HG03432 (cell line): ENCODE results near the gene PRPF38A.
"Not testable (repeated sequence)": the region's sequence is repeated elsewhere in the genome, so short reads cannot be mapped to it uniquely, and the experiment has no call there.

ENCODE experiments used
- ATAC-seq: cut with Tn5 transposase; IDR thresholded peaks from one replicate; pipeline ENCODE4 v1.9.1; 2021; ENCODE audit warnings: mild to moderate bottlenecking, moderate library complexity; ENCODE audit not compliant: unreplicated experiment

Gene PRPF38A

DNA sequence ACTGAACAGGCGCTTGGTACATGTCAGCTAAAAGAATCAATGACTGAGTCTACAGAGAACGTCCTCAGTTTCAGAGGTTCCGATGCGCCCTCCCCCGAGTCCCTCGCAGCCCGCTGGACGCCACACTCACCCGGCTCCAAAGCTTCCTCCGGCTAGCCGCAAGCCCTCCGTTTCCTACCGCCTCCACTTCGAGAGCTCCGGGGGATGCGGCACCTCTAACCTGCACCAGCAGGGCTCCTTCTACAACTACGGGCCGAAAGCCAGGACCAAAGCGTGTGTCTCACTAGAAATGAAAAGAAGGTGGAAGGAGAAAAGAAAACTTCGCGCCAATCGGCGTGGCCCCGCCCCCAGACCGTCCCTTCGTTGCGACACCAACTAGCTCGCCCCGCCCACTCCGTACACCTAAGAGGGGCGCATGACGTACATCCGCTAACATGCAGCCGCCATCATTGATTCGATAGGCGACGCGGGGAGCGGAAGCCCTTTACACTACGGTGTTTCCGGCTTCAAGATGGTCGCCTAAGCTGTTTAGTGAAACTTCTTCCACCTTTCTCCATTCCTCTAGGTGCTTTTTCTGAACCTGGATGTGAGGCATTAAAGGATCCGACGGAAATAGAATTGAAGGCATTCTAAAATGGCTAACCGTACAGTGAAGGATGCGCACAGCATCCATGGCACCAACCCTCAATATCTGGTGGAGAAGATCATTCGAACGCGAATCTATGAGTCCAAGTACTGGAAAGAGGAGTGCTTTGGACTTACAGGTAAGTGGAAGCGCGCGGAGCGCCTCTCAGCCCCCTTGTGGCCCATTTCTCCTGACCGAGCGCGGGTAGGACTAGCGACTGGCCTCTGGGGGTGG is at the start of gene PRPF38A, which contains the start of gene ORC1:
Gene PRPF38A, plus strand, starts transcription at position 487 of the 859 bp plus-strand sequence. Its CDS starts 148 bp downstream, at position 635.
Gene ORC1, minus strand, starts transcription at position 308 of the 859 bp plus-strand sequence. CDS start 2,200 bp downstream, outside the sequence.
- ATAC-seq = peak; percentile 93

DNA sequence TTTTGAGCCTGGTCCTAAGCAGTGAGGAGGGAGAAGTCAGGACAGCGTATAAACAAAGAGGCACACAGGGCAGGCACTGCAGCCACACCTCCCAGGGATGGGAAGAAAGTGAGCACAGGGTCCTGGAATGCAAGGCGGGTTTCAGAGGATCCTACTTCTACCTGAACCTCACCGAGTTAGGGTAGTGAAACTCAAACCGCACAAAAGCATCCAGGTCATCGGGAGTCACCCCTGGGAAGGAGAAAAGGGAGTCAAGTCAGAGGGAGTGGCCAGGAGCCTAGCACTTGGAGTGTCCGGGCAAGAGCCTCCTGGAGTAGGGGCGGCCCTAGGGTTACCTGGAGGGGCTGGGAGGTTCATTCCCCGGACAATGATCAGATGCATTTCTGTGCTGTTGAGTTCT is 49.0 kb upstream of the PRPF38A start:
- no peak for ATAC-seq

DNA sequence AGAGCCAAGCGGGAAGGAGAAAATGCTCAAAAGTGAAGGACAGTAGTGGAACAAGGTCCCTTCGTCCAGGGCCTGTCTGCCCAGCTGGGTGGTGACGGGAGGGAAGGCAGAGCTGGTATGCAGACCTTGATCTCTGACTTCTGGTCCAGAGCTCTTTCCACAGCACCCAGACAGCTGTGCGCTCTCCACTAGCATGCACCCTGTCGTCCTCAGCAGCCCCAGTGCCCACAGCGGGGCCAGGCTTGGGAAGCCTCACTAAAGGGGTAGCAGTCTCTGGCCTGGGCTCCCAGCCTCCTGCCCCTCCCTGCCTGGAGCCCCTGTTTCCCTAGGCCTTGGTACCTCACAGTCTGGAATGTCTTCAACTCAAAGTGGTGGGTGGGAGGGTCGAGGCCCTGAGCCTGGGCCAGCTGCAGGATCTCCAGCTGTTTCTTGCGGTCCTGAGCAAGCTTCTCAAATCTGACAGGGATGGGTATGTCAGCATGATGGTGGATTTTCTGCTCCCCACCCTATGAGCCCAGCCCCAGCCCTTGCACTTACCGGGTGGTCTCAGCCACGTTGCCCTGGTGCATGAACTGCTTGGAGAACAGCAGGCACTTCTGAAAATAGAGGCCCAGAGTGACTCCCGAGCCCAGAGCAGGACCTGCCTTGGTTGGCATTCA is 48.4 kb upstream of the PRPF38A start:
- ATAC-seq = no peak

- ATAC-seq = no peak
Measured at GRCh38 chr1:52356818-52357355, 47.5 kb upstream of the PRPF38A start.

GRCh38 chr1:52357397-52357796 is 47.0 kb upstream of the PRPF38A start:
- no peak for ATAC-seq

DNA sequence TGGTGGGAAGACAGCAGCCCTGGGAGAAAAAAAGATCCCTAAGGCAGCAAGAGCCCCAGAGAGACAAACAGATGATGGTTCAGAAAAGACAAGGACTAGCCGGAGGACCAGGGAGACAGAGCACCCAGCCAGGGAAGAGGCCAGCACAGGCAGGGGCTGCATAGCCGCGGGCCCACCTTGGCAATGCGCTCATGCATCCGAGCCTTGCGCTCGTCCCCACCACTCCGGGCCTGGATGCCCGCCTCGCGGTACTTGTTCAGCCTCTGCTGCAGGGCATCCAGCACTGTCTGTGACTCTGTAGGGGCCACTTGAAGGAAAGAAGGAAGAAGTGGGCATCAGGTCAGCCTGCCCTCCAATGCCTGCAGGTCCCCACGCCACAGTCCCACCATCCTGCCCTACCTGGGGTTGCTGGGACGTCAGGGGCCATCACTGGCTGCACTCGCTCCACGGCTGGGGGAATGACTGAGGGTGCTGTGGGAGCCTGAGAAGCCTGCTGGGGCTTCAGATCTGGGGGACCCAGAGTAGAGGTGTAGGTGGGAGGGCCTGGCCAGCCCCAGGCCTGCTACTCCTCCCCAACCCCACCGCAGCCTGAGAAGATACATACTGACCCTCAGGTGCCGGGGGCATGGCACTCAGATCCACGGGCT is 45.4 kb upstream of the PRPF38A start:
- no peak for ATAC-seq

GRCh38 chr1:52359676-52360594 is 44.5 kb upstream of the PRPF38A start:
- ATAC-seq = no peak

DNA sequence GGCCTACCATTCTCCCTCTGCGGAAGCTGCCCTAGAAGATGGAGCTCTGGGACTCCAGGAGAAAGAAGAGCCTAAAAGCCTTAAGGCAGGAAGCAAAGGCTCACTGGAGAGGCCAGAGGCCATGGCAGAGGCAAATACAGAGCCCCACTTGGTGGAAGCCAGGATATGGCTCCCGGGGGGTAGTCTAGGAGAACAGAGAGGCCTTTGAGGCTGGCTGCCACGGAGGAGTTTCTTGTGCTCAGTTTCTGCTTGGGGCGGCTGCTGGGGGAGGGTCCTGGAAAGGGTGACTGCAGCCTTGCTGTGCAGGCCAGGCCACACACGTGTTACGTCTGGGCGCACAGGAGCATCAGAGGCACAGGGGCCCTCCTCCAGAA is 43.8 kb upstream of the PRPF38A start:
- ATAC-seq = no peak

DNA sequence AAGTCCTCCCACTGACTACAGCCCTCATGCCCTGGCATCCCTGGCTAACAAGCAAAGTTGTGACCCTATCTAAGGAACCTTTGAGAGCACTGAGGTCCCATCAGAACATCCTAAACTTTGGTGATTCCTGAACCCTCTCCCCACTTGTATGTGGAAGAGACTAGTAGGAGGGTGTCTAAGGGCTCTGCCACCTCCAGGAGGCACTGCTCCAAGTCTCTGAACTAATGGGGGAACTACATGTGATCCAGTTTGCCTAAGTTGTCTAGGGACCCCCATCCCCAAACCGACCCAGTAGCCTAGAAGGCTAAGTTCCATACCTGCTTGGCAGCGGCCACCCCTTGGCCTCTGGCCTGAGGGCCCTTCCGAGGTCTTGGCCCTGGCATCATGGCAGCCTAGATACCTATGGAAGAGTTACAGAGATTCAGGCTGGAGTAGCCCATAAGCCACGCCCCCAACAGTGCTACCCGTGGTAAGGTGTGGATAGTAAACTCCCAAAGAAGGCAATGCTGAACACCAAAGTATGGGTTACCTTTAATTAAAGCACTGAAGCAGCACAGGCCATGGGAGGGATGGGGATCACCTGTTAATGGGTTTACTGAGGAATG is 40.1 kb upstream of the PRPF38A start:
- ATAC-seq = no peak

DNA sequence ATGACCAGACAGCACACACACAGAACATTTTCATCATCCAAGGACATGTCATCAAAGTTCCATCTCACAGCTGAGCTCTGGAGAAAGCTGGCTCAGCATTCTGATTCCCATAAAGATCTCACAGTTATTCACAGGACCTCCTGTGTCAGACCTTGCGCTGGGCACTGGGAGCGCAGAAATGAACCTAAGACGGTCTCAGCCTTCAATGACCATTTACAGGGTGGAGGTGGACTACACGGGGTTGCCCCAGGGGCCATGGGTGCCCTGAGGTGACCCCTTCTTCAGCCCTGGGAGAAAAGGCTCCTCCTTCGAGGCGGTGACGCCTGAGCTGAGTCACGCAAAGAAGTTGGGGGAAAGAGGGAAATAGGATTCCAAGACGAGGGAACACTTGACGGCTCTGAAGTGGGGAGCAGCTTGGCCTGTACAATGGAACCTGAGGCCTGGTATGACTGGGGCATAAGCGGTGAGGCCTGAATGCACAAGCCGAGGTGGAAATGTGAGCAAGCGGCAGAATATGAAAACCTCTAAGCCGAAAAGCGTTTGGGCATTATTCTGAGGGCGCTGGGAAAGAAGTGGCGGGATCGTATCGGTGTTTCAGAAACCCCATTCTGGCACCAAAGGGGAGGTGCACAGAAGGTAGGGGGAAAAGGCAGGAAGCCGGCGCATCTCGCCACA is 39.2 kb upstream of the PRPF38A start:
- ATAC-seq = no peak

GRCh38 chr1:52365746-52366516 is 38.5 kb upstream of the PRPF38A start, which contains the start of gene CC2D1B:
TSS of gene CC2D1B (minus strand) at chr1:52366205. CDS start at chr1:52364620, 1,585 bp downstream.
- ATAC-seq = peak; percentile 93

DNA sequence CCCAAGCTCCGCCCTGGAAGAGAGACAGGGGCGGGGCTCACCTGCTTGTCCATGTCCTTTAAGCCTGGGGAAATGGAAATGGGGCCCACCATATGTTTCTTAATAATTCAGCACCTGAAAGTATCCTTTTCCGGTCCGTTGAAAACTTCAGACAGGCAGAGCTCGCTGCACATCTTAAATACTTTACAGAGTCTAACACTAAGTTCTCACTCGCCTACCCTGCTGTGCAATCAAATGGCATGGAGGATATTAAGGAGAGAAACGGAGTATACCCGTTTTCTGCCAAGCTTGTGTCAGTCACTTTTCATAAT is 37.9 kb upstream of the PRPF38A start:
- no peak for ATAC-seq

GRCh38 chr1:52367272-52367671 is 37.1 kb upstream of the PRPF38A start:
- no peak for ATAC-seq

DNA sequence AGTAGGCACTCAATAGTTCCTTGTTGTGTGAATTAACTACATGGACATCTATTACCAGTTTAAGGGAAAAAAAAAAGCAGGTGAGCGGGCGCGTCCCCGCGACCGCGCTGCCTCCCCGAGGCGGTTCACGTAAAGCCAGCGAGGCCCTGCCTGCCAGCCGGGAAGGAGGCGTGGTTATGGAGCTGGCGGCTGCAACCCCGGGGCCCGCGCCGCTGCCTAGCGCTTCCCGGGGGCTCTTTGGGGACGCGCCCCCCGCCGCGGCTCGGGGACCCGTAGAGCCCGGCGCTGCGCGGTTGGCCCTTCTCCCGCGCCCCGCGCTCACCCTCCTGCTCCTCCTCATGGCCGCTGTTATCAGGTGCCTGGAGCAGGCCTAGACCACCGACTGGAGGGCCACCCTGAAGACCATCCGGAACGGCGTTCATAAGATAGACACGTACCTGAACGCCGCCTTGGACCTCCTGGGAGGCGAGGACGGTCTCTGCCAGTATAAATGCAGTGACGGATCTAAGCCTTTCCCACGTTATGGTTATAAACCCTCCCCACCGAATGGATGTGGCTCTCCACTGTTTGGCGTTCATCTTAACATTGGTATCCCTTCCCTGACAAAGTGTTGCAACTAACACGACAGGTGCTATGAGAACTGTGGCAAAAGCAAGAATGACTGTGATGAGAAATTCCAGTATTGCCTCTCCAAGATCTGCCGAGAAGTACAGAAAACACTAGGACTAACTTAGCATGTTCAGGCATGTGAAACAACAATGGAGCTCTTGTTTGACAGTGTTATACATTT is 35.8 kb upstream of the PRPF38A start:
- ATAC-seq = no peak

- not testable (repeated sequence) for ATAC-seq
Measured at GRCh38 chr1:52369851-52370250, 34.6 kb upstream of the PRPF38A start.

- ATAC-seq = no peak
Measured at GRCh38 chr1:52385376-52385775, 19.0 kb upstream of the PRPF38A start.

DNA sequence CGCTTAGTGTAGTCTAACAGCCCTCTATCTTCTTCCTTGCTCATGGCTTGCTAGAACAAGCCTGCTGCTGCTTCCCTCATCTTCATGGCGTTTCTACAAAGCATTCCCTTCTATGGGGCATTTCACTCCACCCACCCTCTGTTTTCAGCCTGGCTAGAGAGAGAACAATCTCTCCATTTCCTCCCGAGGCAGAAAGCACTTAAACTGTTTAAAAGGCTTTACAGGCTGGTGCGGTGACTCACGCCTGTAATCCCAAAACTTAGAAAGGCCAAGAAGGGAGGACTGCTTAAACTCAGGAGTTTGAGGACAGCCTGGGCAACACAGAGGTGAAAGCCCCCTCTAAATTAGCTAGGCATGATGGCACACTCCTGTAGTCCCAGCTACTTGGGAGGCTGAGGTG is 17.9 kb upstream of the PRPF38A start:
- ATAC-seq = no peak

DNA sequence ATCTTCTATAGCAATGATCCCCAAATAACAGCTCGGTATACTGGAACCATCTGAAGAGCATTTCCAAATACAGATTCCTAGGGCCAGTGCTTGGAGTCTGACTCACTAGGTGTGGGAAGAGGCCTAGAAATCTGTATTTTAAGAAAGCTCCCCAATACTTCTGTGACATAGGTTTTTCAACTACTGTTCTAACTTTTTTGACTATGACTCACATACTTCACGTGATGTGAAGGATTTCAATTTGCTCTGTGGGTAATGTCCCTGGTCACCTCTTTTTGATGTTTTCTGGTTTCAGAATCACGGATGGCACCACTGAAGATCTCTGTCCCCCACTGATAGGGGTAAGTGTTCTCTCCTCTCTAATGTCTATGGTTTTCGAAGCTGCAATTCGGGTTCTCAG is 11.2 kb upstream of the PRPF38A start:
- no peak for ATAC-seq
